GM13976 (cell line): ENCODE measurements around the gene MLYCD.

ENCODE experiments used
- DNase-seq: peaks from one replicate; pipeline ENCODE4 v3.0.0; 2012; ENCODE audit warnings: low spot score
- in situ Hi-C: fragments of 300-500 bp; cut with MboI; formaldehyde crosslinking; loops from one replicate; pipeline ENCODE4 v1.12.0; 2022; ENCODE audit warnings: low sequenced_read_pairs, mixed read lengths, inconsistent platforms; ENCODE audit not compliant: unreplicated experiment
- TF ChIP-seq, protein P1 (sequence below): IDR thresholded peaks from 2 replicates; pipeline ENCODE4 v1.5.1; 2012; ENCODE audit warnings: borderline replicate concordance, mild to moderate bottlenecking; ENCODE audit not compliant: insufficient read depth; ENCODE audit errors: extremely low read depth, missing control alignments, control extremely low read depth

The MLYCD gene

DNA sequence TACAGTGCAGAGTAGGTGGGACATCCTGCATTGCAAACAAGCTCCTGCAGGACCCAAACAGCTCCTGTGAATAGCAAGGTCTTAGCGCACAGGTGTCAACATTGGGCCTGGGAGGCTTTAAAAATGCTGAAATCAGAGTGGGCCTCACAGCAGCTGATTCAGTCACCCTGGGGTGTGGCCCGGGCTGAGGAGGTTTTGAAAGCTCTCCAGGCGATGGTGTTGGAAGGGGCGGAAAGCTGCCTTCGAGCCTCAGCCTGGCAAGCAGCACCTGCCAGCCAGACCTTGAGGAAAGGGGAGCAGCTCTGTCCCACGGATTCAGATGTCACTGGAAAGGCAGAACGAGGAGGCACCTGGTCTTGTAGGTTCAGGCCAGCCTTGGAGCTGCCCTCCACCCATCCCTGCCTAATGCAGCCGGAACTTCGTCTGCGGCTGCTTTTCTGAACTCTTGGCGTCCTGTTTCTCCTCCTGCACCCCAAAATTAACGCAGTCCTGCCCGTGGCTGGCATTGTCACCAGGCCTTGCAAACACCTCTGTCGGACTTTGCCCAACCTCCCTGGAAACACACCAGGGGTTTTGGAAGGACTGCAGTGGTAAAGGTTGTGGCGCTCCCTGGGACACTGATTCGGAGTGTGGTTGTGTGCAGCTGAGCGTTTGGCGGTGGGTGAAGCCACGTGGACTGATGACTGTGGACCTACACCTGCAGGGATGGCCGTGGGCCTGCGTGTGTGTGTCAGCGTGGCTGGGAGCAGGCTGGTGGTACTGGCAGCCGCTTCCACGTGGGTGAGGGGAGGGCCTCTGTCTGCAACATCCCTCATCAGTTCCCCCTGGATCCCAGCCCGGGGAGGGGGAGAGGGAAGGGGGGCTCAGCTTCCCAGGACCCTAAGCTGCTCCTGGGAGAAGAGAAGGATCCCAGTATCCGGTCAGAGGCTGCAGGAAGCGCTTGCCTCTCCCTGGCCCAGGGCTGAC lies 72.5 kb downstream of the MLYCD start:
- in situ Hi-C loops: loop anchor here (10.0 to 25.0 kb wide), 3 partner anchors 91 to 516 kb away; partner anchors contain the start of gene TAF1C
- DNase-seq: no peak
- TF ChIP-seq, protein P1, sequence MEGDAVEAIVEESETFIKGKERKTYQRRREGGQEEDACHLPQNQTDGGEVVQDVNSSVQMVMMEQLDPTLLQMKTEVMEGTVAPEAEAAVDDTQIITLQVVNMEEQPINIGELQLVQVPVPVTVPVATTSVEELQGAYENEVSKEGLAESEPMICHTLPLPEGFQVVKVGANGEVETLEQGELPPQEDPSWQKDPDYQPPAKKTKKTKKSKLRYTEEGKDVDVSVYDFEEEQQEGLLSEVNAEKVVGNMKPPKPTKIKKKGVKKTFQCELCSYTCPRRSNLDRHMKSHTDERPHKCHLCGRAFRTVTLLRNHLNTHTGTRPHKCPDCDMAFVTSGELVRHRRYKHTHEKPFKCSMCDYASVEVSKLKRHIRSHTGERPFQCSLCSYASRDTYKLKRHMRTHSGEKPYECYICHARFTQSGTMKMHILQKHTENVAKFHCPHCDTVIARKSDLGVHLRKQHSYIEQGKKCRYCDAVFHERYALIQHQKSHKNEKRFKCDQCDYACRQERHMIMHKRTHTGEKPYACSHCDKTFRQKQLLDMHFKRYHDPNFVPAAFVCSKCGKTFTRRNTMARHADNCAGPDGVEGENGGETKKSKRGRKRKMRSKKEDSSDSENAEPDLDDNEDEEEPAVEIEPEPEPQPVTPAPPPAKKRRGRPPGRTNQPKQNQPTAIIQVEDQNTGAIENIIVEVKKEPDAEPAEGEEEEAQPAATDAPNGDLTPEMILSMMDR: no peak

DNA sequence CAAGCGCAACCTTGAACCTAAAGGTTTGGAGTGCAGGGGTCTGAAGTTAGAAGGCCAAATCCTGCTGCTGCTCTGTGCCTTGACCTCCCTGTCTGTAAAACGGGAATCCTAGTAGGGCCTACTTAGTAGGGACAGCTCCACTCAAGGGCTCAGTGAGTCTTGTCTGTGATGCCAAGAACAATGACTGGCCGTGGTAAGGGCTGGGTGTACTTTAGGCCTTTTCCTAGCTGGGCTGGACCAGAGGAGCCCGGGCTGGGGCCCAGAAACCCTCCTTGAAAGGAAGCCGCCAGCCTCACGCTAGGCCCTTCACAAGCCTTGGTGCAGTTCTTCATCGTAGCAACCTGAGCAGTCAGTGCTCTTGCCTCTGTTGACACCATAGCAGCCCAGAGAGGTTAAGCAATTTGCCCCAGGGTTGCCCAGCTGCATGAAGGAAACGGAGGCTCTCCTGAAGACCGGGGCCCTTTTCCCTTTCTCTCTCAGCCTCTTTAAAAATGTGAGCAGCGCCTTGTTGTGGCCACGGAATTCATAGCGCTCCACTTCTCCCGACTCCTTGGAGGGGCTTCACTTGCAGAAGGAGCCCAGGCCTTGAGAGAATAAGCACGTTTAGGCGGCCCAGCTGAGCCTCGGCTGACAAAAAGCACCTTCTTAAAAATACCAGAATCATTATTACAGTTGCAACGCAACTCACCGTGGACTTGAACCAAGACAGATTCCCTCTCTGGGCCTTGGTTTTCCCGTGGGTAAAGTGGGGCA lies 73.5 kb downstream of the MLYCD start:
- in situ Hi-C loops: loop anchor here (10.0 to 25.0 kb wide), 3 partner anchors 90 to 515 kb away; partner anchors contain the start of gene TAF1C
- DNase-seq: no peak
- TF ChIP-seq, protein P1: no peak

DNA sequence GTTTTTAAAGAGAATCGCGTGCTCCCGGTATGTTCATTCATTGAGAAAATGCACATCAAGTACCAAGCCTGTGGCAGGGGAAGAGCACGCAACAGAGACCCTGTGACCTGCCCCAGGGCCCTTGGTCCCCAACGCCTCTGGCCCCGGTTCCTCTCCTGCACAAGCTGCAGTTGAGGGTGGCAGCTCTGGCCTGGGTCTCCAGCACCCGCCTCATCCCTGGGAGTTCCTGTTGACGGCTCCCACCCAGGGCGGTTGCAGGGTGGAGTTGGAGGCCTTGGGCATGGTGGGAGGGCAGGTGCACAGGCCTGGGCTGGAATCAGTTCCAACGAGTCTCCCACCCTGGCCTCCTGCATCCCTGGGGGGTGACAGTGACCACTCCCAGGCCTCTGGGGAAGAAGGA lies 74.2 kb downstream of the MLYCD start:
- in situ Hi-C loops: loop anchor here (10.0 to 25.0 kb wide), 3 partner anchors 89 to 514 kb away; partner anchors contain the start of gene TAF1C
- TF ChIP-seq, protein P1: no peak
- no peak for DNase-seq

DNA sequence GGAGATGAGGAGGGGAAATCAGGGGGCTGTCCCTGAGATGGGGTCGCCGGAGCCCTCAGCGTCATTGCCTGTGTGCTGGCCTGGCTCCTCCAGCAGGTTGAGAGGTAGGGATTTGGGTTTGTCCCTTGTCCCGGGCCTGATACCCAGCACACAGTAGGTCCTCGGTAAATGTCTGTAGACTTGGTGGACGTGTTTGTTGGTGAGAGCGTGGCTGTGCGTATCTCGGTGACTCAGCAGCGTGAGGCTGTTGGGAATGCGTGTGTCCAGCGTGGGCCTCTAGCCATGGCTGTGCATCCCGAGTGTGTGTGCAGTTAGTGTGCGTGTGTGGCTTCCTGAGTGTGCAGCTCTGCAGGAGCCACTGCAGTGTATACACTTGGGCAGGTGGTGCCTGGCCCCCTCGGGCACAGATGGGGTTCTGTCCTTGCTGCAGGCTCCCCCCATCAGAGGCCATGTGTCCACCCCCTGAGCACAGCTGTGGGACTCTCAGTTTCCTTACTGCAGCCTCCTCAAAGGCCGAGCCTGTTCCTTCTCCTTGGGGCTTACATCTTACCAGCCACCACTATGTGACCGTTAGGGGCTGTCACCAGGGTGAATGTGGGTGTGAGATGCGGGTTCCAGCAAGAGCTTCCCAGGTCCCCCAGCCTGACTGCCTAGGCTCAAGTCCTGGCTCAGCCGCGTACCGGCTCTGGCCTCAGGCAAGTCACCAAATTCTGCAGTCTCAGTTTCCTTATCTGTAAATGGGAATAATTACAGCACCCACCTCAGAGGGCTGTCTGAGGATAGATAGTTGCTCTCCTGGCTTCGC lies 74.9 kb downstream of the MLYCD start:
- DNase-seq: no peak
- in situ Hi-C loops: loop anchor here (10.0 to 25.0 kb wide), 3 partner anchors 89 to 514 kb away; partner anchors contain the start of gene TAF1C
- TF ChIP-seq, protein P1: no peak

DNA sequence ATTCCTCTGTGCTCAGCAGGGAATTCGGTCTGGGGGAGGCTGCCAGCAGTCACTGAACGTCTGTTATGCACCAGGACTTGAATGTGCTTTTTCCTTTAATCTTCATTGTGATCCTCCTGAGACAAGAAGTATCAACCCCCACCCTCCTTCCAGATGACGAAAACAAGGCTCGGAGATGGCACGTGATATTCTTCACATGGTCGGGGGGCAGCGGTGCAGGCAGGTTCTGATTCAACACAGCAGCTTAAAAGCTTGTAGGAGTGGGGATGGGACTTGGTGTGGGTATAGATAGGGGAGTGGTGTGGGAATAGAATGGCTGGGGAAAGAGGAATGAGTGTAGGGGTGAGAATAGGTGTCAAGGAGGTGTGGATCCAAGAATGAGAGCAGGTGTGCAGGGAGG lies 75.6 kb downstream of the MLYCD start:
- TF ChIP-seq, protein P1: no peak
- no peak for DNase-seq
- in situ Hi-C loops: loop anchor here (10.0 to 25.0 kb wide), 3 partner anchors 88 to 513 kb away; partner anchors contain the start of gene TAF1C
